ENCODE data around the gene DUOXA1. TPM values are rescaled to one million over a fixed set of nuclear protein-coding genes. Genes with fewer than 3 reads are reported as not detected.

Gene DUOXA1
- total and polyA plus RNA-seq, 9 of the 15 experiments (the other 6 are each of a cell fraction or from before 2014, with no cell fraction given) = 0.17 to 0.74 (median 0.24) TPM; not detected in 6

GRCh38 chr15:45166834-45167630, 37.4 kb upstream of the DUOXA1 start (continued):
- TF ChIP-seq YY1 (IDR thresholded peaks at IDR 0.05; ENCODE audit: borderline replicate concordance in 1 of 3, control insufficient read depth in 1 of 3, extremely low read depth in 1 of 3, insufficient read depth in 3 of 3, insufficient read length in 1 of 3, insufficient replicate concordance in 2 of 3, low read depth in 1 of 3, low read length in 2 of 3) (peak in 2 of 3 experiments; percentile 69 to 80), OTX1 (CRISPR knock-in tag; IDR thresholded peaks at IDR 0.05) (0 out of 2 replicates have a peak, but pooled peaks have one; percentile 7), TRIM28 (IDR thresholded peaks at IDR 0.05) (no peak), ZNF57 (CRISPR knock-in tag; IDR thresholded peaks at IDR 0.05) (no peak), ZBTB33 (CRISPR knock-in tag; IDR thresholded peaks at IDR 0.05) (no peak), SMARCC2 (IDR thresholded peaks at IDR 0.05; ENCODE audit: low read depth) (no peak), GATAD2B (IDR thresholded peaks at IDR 0.05; ENCODE audit: borderline replicate concordance) (peak; percentile 77; the same call in 1 of the 2 replicates), KLF16 (IDR thresholded peaks at IDR 0.05) (0 out of 2 replicates have a peak, but pooled peaks have one; percentile 18), ZBTB12 (CRISPR knock-in tag; IDR thresholded peaks at IDR 0.05) (0 out of 2 replicates have a peak, but pooled peaks have one; percentile 46), POLR2AphosphoS5 (IDR thresholded peaks at IDR 0.05; ENCODE audit: control insufficient read depth, insufficient read depth, low read depth, low read length) (peak; percentile 70), PYGO2 (tag; IDR thresholded peaks at IDR 0.05) (no peak), NONO (IDR thresholded peaks at IDR 0.05; ENCODE audit: low read depth in 2 of 2, low read length in 1 of 2) (0 out of 4 replicates have a peak, but pooled peaks of 1 of the 2 experiments have one; percentile 74), RFX7 (CRISPR knock-in tag; IDR thresholded peaks at IDR 0.05) (no peak), ZNF282 (CRISPR knock-in tag; IDR thresholded peaks at IDR 0.05) (no peak), ZNF75A (CRISPR knock-in tag; IDR thresholded peaks at IDR 0.05) (no peak), RHOXF2B (CRISPR knock-in tag; conservative IDR thresholded peaks at IDR 0.05) (no peak), ATF1 (CRISPR knock-in tag; IDR thresholded peaks at IDR 0.05) (no peak), ATF1 (tag; IDR thresholded peaks at IDR 0.05) (peak; percentile 58; the same call in 1 of the 2 replicates), E2F6 (IDR thresholded peaks at IDR 0.05; ENCODE audit: borderline replicate concordance in 1 of 2, extremely low read depth in 1 of 2, insufficient read depth in 1 of 2, insufficient read length in 1 of 2, low read depth in 1 of 2, low read length in 1 of 2, poor library complexity in 1 of 2, severe bottlenecking in 1 of 2) (peak; percentile 83 to 98), ZNF696 (CRISPR knock-in tag; conservative IDR thresholded peaks at IDR 0.05) (no peak), RB1 (IDR thresholded peaks at IDR 0.05; ENCODE audit: low read depth) (peak; percentile 88), ZBTB2 (IDR thresholded peaks at IDR 0.05) (no peak)
